HL-60/S4 (cell line): Measurements from ENCODE around the gene CCDC12.

Source experiments
- in situ Hi-C: fragments of 300-500 bp; cut with MboI; formaldehyde crosslinking; loops from 2 replicates; pipeline ENCODE4 v1.14.3; 2022; ENCODE audit warnings: low sequenced_read_pairs

CCDC12 gene

DNA sequence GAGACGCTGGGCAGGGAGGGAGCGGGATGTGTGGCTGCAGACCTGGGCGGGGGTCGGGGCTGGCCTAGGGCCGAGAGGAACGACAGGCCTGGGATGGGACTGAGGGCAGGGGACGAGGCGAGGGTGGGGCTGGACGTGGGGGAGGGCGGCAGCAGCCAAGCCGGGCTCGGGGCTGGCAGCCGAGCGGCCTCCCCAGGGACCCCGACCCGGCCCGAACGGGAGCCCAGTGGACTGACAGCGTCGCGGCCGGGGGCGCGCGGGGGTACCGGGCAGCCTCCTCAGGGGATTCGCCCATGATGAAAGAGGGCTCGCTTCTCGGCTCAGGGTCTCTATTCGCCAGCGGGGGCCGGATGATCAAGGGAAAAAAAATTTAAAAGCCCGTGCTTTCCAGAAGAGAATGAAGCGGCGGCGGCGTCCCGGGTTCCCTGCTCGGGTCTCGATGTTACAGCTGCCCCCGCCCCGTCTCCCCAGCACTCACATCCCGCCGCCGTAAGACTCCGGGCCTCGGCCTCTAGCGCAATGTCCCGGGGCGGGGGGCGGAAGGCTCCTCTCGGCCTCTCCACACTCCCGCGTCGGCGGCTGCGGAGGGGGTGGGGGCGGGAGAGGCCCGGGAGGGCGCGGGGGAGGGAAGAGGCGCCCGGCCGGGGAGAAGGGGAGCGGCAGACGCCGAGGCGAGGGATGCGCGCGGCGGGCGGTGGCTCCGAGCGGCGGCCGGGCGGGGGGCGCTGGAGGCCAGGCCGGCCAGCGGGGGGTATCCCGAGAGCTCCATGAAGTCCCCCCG lies 94.8 kb downstream of the CCDC12 start:
- in situ Hi-C loops: loop anchor here (25.0 kb wide), 1 partner anchor 169 kb away; the partner anchor contains the start of genes PRSS50 and TMIE

- in situ Hi-C loops: loop anchor here (25.0 kb wide), 1 partner anchor 169 kb away; the partner anchor contains the start of genes PRSS50 and TMIE
Measured at GRCh38 chr3:46880884-46881595, 95.5 kb downstream of the CCDC12 start.

- in situ Hi-C loops: loop anchor here (25.0 kb wide), 1 partner anchor 167 kb away; the partner anchor contains the start of genes PRSS50 and TMIE
Measured at GRCh38 chr3:46878781-46879436, 97.6 kb downstream of the CCDC12 start.

GRCh38 chr3:46877406-46878125 lies 99.0 kb downstream of the CCDC12 start, which contains the start of gene PTH1R:
PTH1R (plus strand) TSS chr3:46877721; CDS start chr3:46883560, 5,839 bp downstream.
- in situ Hi-C loops: loop anchor here (25.0 kb wide), 1 partner anchor 165 kb away; the partner anchor contains the start of genes PRSS50 and TMIE

DNA sequence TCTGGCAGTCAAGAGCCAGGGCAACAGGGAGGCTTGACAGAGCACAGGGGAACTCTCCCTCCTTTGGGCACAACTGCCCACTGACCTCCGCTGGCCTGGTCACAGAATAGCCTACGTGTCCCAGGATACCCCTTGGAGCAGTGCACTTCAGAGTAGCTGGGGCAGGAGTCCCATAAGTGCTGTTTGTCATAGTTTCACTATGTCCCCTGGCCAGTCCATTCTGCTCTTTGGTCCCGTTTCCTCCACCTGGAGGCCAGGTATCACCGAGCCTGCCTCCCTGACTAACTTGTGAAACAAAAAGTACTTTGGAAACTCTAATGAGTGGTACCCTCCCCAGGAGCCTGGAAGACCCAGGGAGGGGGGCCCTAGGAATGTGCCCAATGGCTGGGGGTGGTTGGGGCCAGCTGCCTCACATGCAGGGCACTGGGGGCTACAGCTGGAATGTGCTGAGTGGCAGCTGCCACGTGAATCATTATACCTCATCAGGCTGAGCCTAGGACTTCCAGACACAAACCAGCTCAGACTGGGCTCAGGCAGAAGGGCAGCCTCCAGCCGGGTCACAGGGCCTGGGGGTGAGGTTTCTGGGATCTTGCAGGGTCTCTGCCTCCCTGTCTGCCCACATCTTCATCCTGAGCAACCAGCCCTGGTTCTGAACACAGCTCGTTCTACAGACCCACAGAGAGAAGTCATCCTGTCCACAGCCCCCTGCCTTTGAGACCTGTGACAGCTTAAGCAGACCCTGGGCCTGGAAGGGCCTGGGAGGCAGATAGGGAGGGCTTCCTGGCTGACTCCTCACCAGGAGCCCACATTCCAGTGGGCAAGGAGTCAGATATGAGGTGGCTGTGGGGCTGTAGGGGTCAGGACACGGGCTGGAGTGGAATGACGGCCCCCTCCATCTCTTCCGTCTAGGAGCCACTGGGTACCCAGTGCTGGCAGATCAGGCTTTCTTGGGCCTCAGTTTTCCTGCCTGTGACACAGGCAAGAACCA lies 99.9 kb downstream of the CCDC12 start:
- in situ Hi-C loops: loop anchor here (25.0 kb wide), 1 partner anchor 164 kb away; the partner anchor contains the start of genes PRSS50 and TMIE

- in situ Hi-C loops: loop anchor here (25.0 kb wide), 1 partner anchor 163 kb away; the partner anchor contains the start of genes PRSS50 and TMIE
Measured at GRCh38 chr3:46875560-46875959, 101.0 kb downstream of the CCDC12 start.

- in situ Hi-C loops: loop anchor here (25.0 kb wide), 1 partner anchor 488 kb away; no protein-coding TSS in a partner anchor
Measured at GRCh38 chr3:46874430-46874829, 102.1 kb downstream of the CCDC12 start.

GRCh38 chr3:46873521-46873920 lies 103.0 kb downstream of the CCDC12 start:
- in situ Hi-C loops: loop anchor here (25.0 kb wide), 1 partner anchor 489 kb away; no protein-coding TSS in a partner anchor
